Lower leg skin (tissue), 3 donors: ENCODE data around the gene NNAT.

Experiments
- CTCF ChIP-seq, 3 donors: fragments of 450-650 bp; IDR thresholded peaks; one replicate each; pipeline ENCODE4 v1.5.1; 2016; ENCODE audit warnings: antibody characterized with exemption in 3 of 3, mild to moderate bottlenecking in 3 of 3, moderate library complexity in 2 of 3
- POLR2A ChIP-seq, 2 donors: fragments of 450-650 bp; IDR thresholded peaks; one replicate each; pipeline ENCODE4 v1.6.1; 2016 to 2017; ENCODE audit warnings: antibody characterized with exemption in 2 of 2, mild to moderate bottlenecking in 1 of 2, moderate library complexity in 1 of 2

- TF ChIP-seq CTCF (IDR thresholded peaks at IDR 0.05) (no peak), POLR2A (IDR thresholded peaks at IDR 0.05) (no peak)
Observed at GRCh38 chr20:37571033-37571432, 50.0 kb downstream of the NNAT start.
